Glutamatergic neuron (in vitro differentiated cells): ENCODE measurements around the gene CLEC16A. TPM values are rescaled to one million over a fixed set of nuclear protein-coding genes. Genes with fewer than 3 reads are reported as not detected.

Experiments
- DNase-seq: peaks from one replicate; pipeline ENCODE4 v3.0.0; 2022
- H3K27ac Mint-ChIP-seq: one replicate; pipeline ENCODE4 v1.8.0; 2020; ENCODE audit warnings: mild to moderate bottlenecking, mixed read lengths, inconsistent platforms; ENCODE audit not compliant: unreplicated experiment
- H3K27me3 Mint-ChIP-seq: one replicate; pipeline ENCODE4 v1.8.0; 2020; ENCODE audit warnings: mild to moderate bottlenecking, moderate library complexity, mixed read lengths, inconsistent platforms; ENCODE audit not compliant: unreplicated experiment
- H3K36me3 Mint-ChIP-seq: one replicate; pipeline ENCODE4 v1.8.0; 2020; ENCODE audit warnings: mild to moderate bottlenecking, mixed read lengths, inconsistent platforms; ENCODE audit not compliant: unreplicated experiment
- H3K4me1 Mint-ChIP-seq: one replicate; pipeline ENCODE4 v1.8.0; 2020; ENCODE audit warnings: mild to moderate bottlenecking, low read depth, mixed read lengths, inconsistent platforms; ENCODE audit not compliant: unreplicated experiment
- H3K4me3 Mint-ChIP-seq: one replicate; pipeline ENCODE4 v1.8.0; 2020; ENCODE audit warnings: mild to moderate bottlenecking, mixed read lengths, inconsistent platforms; ENCODE audit not compliant: unreplicated experiment
- H3K9me3 Mint-ChIP-seq: one replicate; pipeline ENCODE4 v1.8.0; 2020; ENCODE audit warnings: mild to moderate bottlenecking, moderate library complexity, mixed read lengths, inconsistent platforms; ENCODE audit not compliant: unreplicated experiment
- total RNA-seq: library from RNA; stranded (reverse); fragmentation: NEBNext Ultra II Directional; extraction: Animal tissue kit (Norgen Biotek cat#: 25700); gene quantifications from one replicate; pipeline ENCODE4 v1.2.1, GENCODE V29; 2021; ENCODE audit not compliant: unreplicated experiment
- TF ChIP-seq, protein P1 (sequence below): fragments of 200-600 bp; sonication (generic); IDR thresholded peaks from one replicate; pipeline ENCODE4 v1.5.0; 2021; ENCODE audit not compliant: partially characterized antibody, unreplicated experiment

Gene CLEC16A
- total RNA-seq, 1 donor from 2014 or later: 43.0 TPM

DNA sequence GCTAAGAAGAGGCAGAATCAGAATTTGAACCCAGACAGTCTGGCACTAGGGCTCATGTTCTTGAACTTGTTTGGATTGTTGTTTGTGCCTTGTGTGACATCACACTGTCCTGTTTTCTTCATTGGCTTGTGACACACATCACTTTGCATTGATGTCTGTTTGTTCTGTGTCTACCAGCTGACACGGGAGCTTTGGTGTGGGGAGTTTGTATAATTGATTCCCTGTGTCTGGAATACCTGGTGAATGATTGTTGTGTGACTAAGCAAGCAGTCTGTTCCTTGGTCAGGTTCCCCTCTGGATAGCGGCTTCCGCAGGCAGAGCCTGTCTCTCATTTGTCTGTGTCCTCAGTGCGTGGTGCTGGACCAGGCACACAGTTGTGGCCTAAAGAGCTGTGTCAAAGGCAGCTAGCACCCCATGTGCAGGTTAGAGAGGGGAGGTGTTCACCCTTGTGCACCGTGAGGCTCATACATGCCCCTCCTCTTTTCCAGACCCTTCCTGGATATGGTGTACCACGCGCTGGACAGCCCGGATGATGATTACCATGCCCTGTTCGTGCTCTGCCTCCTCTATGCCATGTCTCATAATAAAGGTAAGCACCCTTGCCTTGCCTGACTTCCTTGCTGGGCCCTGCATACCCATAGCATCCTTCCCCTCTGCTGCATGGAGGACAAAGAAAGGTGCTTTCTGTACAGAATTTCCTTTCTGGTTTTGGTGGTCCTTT lies 80.1 kb downstream of the CLEC16A start:
- peaks cover 4% of the 10 kb centered on the region for H3K27me3 Mint-ChIP-seq
- TF ChIP-seq, protein P1, sequence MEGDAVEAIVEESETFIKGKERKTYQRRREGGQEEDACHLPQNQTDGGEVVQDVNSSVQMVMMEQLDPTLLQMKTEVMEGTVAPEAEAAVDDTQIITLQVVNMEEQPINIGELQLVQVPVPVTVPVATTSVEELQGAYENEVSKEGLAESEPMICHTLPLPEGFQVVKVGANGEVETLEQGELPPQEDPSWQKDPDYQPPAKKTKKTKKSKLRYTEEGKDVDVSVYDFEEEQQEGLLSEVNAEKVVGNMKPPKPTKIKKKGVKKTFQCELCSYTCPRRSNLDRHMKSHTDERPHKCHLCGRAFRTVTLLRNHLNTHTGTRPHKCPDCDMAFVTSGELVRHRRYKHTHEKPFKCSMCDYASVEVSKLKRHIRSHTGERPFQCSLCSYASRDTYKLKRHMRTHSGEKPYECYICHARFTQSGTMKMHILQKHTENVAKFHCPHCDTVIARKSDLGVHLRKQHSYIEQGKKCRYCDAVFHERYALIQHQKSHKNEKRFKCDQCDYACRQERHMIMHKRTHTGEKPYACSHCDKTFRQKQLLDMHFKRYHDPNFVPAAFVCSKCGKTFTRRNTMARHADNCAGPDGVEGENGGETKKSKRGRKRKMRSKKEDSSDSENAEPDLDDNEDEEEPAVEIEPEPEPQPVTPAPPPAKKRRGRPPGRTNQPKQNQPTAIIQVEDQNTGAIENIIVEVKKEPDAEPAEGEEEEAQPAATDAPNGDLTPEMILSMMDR: no peak
- no peak for DNase-seq
- H3K4me3 Mint-ChIP-seq: no peak overlapping the region
- H3K9me3 Mint-ChIP-seq: peaks cover 7% of the 10 kb centered on the region
- no peaks in the 10 kb centered on the region for H3K4me1 Mint-ChIP-seq
- H3K27ac Mint-ChIP-seq: no peak overlapping the region
- H3K36me3 Mint-ChIP-seq: peaks cover 46% of the 10 kb centered on the region

GRCh38 chr16:11025120-11025531 lies 80.8 kb downstream of the CLEC16A start:
- Mint-ChIP-seq H3K4me1 (no peaks in the 10 kb centered on the region), H3K36me3 (peaks cover 51% of the 10 kb centered on the region), H3K27ac (no peak overlapping the region), H3K4me3 (no peak overlapping the region), H3K27me3 (peaks cover 6% of the 10 kb centered on the region), H3K9me3 (peaks cover 8% of the 10 kb centered on the region)
- TF ChIP-seq, protein P1: no peak
- DNase-seq: no peak

DNA sequence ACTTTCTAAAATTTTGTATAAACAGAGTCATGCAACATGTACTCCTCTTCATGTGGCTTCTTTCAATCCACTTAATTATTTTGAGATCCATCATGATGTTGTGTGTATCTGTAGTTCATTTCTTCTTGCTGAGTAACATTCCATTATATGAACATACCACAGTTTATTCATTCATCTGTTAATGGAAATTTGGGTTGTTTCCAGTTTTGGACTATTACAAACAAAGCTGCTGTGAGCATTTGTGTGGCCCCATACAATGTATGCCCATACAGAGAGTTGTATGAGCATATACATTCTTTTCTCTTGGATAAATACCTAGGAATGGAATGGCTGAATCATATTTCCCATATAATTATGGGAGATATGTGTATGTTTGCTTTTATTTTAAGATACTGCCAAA lies 85.6 kb downstream of the CLEC16A start:
- H3K4me3 Mint-ChIP-seq: no peak overlapping the region
- no peak for DNase-seq
- TF ChIP-seq, protein P1: no peak
- peaks cover 59% of the 10 kb centered on the region for H3K36me3 Mint-ChIP-seq
- peaks cover 2% of the 10 kb centered on the region for H3K27me3 Mint-ChIP-seq
- H3K9me3 Mint-ChIP-seq: peaks cover 8% of the 10 kb centered on the region
- no peak overlapping the region for H3K27ac Mint-ChIP-seq
- no peaks in the 10 kb centered on the region for H3K4me1 Mint-ChIP-seq

GRCh38 chr16:11030990-11031510 lies 86.7 kb downstream of the CLEC16A start:
- Mint-ChIP-seq H3K4me3 (no peak overlapping the region), H3K27ac (no peak overlapping the region), H3K4me1 (no peaks in the 10 kb centered on the region), H3K9me3 (peaks cover 8% of the 10 kb centered on the region), H3K27me3 (peaks cover 2% of the 10 kb centered on the region), H3K36me3 (peaks cover 58% of the 10 kb centered on the region)
- no peak for DNase-seq
- TF ChIP-seq, protein P1: no peak
